Testis (tissue), 2 donors: ENCODE results near the gene TTC5.
"Not testable (repeated sequence)": the region's sequence is repeated elsewhere in the genome, so short reads cannot be mapped to it uniquely, and the experiment has no call there.

Experiments
- POLR2A ChIP-seq: fragments of 450-650 bp; IDR thresholded peaks from one replicate; pipeline ENCODE4 v1.6.1; 2017; ENCODE audit warnings: antibody characterized with exemption, mild to moderate bottlenecking, moderate library complexity
- TF ChIP-seq, protein P1 (sequence below), 3 experiments: fragments of 450-650 bp in 2 of 3; fragments of 200-600 bp in 1 of 3; sonication (generic) in 1 of 3; IDR thresholded peaks; one replicate each; pipeline ENCODE4 v1.5.1; 2016 to 2019; ENCODE audit warnings: antibody characterized with exemption in 3 of 3, mild to moderate bottlenecking in 2 of 3, moderate library complexity in 1 of 3

- TF ChIP-seq, protein P1, sequence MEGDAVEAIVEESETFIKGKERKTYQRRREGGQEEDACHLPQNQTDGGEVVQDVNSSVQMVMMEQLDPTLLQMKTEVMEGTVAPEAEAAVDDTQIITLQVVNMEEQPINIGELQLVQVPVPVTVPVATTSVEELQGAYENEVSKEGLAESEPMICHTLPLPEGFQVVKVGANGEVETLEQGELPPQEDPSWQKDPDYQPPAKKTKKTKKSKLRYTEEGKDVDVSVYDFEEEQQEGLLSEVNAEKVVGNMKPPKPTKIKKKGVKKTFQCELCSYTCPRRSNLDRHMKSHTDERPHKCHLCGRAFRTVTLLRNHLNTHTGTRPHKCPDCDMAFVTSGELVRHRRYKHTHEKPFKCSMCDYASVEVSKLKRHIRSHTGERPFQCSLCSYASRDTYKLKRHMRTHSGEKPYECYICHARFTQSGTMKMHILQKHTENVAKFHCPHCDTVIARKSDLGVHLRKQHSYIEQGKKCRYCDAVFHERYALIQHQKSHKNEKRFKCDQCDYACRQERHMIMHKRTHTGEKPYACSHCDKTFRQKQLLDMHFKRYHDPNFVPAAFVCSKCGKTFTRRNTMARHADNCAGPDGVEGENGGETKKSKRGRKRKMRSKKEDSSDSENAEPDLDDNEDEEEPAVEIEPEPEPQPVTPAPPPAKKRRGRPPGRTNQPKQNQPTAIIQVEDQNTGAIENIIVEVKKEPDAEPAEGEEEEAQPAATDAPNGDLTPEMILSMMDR (IDR thresholded peaks at IDR 0.05), result not testable (repeated sequence)
- TF ChIP-seq POLR2A, result not testable (repeated sequence)
Measured at GRCh38 chr14:20281998-20282397, 23.8 kb downstream of the TTC5 start.
